Brain microvascular endothelial cell (primary cell): Measurements from ENCODE around the gene LINS1.

ENCODE experiments used
- DNase-seq: peaks from one replicate; pipeline ENCODE4 v3.0.0-alpha.2; 2020
- H3K27ac ChIP-seq: fragments of 250-450 bp; sonication (Bioruptor Pico); 2 replicates; pipeline ENCODE4 v1.5.1; 2020; ENCODE audit warnings: mild to moderate bottlenecking, moderate library complexity
- H3K27me3 ChIP-seq: fragments of 250-450 bp; sonication (Bioruptor Pico); replicated peaks from 2 replicates; pipeline ENCODE4 v1.5.1; 2020; ENCODE audit warnings: mild to moderate bottlenecking
- H3K36me3 ChIP-seq: fragments of 250-450 bp; sonication (Bioruptor Pico); replicated peaks from 2 replicates; pipeline ENCODE4 v1.5.1; 2020; ENCODE audit warnings: mild to moderate bottlenecking
- H3K4me3 ChIP-seq: 2 replicates; pipeline ENCODE4 v1.5.1; 2011; ENCODE audit warnings: low read depth, mild to moderate bottlenecking, control low read depth, low read length, moderate library complexity
- CTCF ChIP-seq: IDR thresholded peaks from 2 replicates; pipeline ENCODE4 v1.5.1; 2011; ENCODE audit warnings: low read depth, mild to moderate bottlenecking, moderate library complexity, low read length, control low read depth, inconsistent platforms; ENCODE audit errors: missing control alignments
- in situ Hi-C: cut with HindIII; loops from 2 replicates; pipeline ENCODE4 v1.10.0; 2017; ENCODE audit warnings: low sequenced_read_pairs, low pct_ligation_motif_present

The LINS1 gene

GRCh38 chr15:100553468-100553867 lies 48.5 kb downstream of the LINS1 start:
- no peak for TF ChIP-seq CTCF

GRCh38 chr15:100547961-100548360 lies 54.0 kb downstream of the LINS1 start:
- Histone ChIP-seq H3K27ac (no peak overlapping the region), H3K4me3 (no peak overlapping the region), H3K27me3 (peaks cover 2% of the 10 kb centered on the region), H3K36me3 (no peaks in the 10 kb centered on the region)
- DNase-seq, result no peak
- in situ Hi-C loops, result no loop called here
- TF ChIP-seq CTCF, result no peak

More at GRCh38 chr15:100553468-100553867, 48.5 kb downstream of the LINS1 start:
- Histone ChIP-seq H3K27ac (no peak overlapping the region), H3K36me3 (peaks cover 2% of the 10 kb centered on the region), H3K27me3 (no peaks in the 10 kb centered on the region), H3K4me3 (no peak overlapping the region)
- in situ Hi-C loops, result no loop called here
- DNase-seq, result no peak

GRCh38 chr15:100544946-100545345 lies 57.0 kb downstream of the LINS1 start:
- no peak for DNase-seq
- Histone ChIP-seq H3K36me3 (no peaks in the 10 kb centered on the region), H3K27me3 (peaks cover 2% of the 10 kb centered on the region), H3K27ac (no peak overlapping the region), H3K4me3 (no peak overlapping the region)
- no peak for TF ChIP-seq CTCF
- in situ Hi-C loops, result no loop called here

GRCh38 chr15:100544338-100544841 lies 57.6 kb downstream of the LINS1 start:
- TF ChIP-seq CTCF, result no peak
- no peak overlapping the region for H3K4me3 ChIP-seq
- peaks cover 2% of the 10 kb centered on the region for H3K27me3 ChIP-seq
- DNase-seq, result no peak
- no peak overlapping the region for H3K27ac ChIP-seq
- in situ Hi-C loops, result no loop called here
- H3K36me3 ChIP-seq, result no peaks in the 10 kb centered on the region

GRCh38 chr15:100542290-100542689 lies 59.7 kb downstream of the LINS1 start:
- Histone ChIP-seq H3K27ac (no peak overlapping the region), H3K36me3 (no peaks in the 10 kb centered on the region), H3K27me3 (peaks cover 2% of the 10 kb centered on the region), H3K4me3 (no peak overlapping the region)
- in situ Hi-C loops, result no loop called here
- no peak for TF ChIP-seq CTCF
- DNase-seq, result no peak

GRCh38 chr15:100537331-100537730 lies 64.7 kb downstream of the LINS1 start:
- TF ChIP-seq CTCF, result no peak
- Histone ChIP-seq H3K27me3 (no peaks in the 10 kb centered on the region), H3K27ac (no peak overlapping the region), H3K36me3 (no peaks in the 10 kb centered on the region), H3K4me3 (no peak overlapping the region)
- DNase-seq, result no peak
- in situ Hi-C loops, result no loop called here
